Epithelial cell of esophagus (primary cell): ENCODE measurements around the gene NRDE2.

ENCODE experiments used
- DNase-seq: peaks from one replicate; pipeline ENCODE4 v3.0.0; 2010; ENCODE audit warnings: low read depth
- H3K4me3 ChIP-seq: 2 replicates; pipeline ENCODE4 v1.5.1; 2011; ENCODE audit warnings: mild to moderate bottlenecking, low read length, control low read depth
- CTCF ChIP-seq: IDR thresholded peaks from 2 replicates; pipeline ENCODE4 v1.5.1; 2011; ENCODE audit warnings: low read depth, mild to moderate bottlenecking, low read length, control low read depth, inconsistent platforms; ENCODE audit not compliant: insufficient read depth; ENCODE audit errors: missing control alignments

Gene NRDE2

DNA sequence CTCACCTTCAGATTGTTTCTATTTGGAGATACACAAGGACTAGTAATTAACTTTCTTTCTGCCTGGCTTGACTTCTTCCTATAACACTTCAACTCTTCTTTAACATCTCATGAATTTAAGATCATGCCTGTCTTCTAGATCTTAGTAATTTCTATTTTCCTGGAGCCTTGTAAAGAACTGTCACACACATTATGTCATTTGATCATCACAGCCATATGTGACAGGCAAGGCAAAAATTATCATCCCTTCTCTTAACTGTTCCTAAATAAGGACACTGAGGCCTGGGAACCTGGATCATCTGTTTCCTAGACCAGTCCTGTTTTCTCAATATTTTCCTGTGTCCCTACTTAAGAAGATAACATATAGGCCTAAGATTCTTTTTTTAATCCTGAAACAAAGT lies 27.2 kb downstream of the NRDE2 start:
- no peak for DNase-seq
- no peak for TF ChIP-seq CTCF
- no peak overlapping the region for H3K4me3 ChIP-seq

DNA sequence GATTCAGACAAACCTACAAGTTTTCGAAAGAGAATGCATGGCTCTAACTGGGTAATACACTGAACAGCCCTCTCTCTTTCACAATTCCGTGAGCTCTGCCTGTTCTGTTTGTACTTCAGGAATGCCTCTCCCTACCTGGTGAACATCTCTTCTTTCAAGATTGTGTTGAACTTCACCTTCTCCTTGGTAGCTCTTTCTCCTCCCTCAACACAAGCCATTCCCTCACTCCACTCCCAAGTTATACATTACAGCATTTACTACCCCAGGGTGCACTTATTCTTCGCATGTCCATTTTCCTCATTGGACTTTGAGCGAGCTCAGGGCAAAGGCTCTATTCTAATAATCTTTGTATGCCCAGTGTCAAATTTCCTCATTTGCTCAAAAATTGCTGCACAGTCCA lies 28.3 kb downstream of the NRDE2 start:
- no peak for DNase-seq
- H3K4me3 ChIP-seq, result no peak overlapping the region
- TF ChIP-seq CTCF, result no peak

DNA sequence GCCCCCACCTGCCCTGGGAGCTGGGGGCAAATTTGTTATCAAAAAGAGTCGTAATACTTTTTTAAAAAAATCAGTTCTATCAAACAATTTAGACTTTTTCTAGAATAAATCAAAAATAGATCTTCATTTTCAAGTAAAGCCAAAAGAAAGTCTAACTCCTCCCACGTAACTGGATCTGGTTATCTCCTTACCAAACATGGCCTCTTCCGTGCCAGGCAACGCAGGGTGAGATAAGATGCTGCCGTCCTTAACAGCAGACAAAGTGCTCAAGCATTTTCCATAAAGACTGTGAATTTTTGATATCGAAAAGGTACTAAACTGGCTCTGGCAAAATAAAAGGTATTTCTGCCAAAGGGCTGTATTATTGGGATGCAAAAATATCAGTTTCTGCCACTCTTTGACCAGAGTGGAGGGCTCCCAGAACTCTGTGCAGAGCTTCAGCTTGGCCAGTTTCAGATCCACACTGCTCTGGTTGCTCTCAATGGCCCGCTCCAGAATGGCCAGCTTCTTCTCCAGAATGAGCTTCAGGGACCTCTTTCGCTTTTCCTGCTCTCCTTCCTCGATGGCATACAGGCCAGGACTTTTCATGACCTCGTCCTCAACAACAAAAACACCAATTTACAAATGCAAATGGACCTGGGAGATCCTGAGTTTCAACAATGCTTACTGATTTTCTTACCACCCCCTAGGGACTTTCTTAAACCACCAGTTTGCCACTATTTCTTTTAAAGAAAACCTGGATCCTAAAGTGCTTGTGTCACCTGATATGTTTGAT lies 29.0 kb downstream of the NRDE2 start:
- DNase-seq, result no peak
- no peak for TF ChIP-seq CTCF
- no peak overlapping the region for H3K4me3 ChIP-seq

DNA sequence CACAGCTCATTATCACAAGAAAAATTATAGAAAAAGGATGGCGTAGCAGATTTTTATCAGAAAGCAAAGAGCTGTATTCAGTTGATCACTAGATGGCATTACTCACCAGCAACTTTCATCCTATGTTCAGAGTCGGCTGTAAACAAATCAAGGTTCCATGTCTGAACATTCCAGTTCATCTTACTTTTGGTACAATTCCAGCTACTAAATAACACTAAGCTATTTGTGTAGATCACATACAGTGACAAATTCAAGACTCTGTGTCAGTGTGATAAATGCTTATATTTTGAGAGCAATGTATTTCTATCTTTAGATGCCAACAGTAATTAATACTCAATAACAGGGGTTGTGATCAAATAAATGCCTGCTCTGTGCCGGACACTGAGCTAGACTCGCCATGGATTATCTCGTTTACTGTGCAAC lies 30.1 kb downstream of the NRDE2 start:
- DNase-seq, result peak; percentile 65
- peak; percentile 62 for TF ChIP-seq CTCF
- H3K4me3 ChIP-seq, result no peak overlapping the region

- H3K4me3 ChIP-seq, result no peak overlapping the region
- no peak for TF ChIP-seq CTCF
- DNase-seq, result no peak
Measured at GRCh38 chr14:90301122-90301521, 30.6 kb downstream of the NRDE2 start.

DNA sequence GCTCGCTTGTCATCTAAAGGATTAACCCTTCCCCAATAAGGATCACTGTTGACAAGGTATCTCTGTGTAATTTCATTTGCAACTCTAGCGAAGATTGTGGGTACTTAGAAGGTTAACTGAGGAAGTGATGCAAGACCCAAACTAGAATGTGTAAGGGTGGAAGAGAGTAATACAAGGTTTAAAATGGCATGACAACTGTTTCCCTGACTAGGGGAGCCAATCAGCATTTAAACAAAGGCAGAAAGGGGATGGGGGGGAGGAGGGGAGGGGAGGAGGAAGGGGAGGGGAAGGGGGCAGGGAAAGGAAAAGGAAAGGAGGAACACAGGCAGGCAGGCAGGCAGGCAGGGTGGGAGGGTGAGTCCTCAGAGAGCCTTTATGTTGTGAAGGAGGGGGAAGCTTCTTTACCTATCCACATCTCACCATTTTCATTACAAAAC lies 31.1 kb downstream of the NRDE2 start:
- no peak for TF ChIP-seq CTCF
- DNase-seq, result no peak
- no peak overlapping the region for H3K4me3 ChIP-seq

GRCh38 chr14:90299408-90299807 lies 32.3 kb downstream of the NRDE2 start:
- no peak overlapping the region for H3K4me3 ChIP-seq
- TF ChIP-seq CTCF, result no peak
- DNase-seq, result no peak
